Measurements from ENCODE around the gene RNF220.

- TF ChIP-seq POLR2AphosphoS5 (IDR thresholded peaks at IDR 0.05; ENCODE audit: borderline replicate concordance, low read depth, low read length) (no peak), EZH2 (IDR thresholded peaks at IDR 0.05) (no peak), FOXP2 (optimal IDR thresholded peaks at IDR 0.05; ENCODE audit: control extremely low read depth, extremely low read length, insufficient read depth) (no peak)
These were observed 55.2 kb downstream of the RNF220 start for GRCh38 chr1:44460107-44460882.

Measured in SK-N-MC (cell line).